NB4 (cell line): ENCODE measurements around the gene USP54.

Source experiments
- CTCF ChIP-seq: IDR thresholded peaks from one replicate; pipeline ENCODE4 v1.5.1; 2012; ENCODE audit warnings: low read depth, low read length
- MYC ChIP-seq: IDR thresholded peaks from 2 replicates; pipeline ENCODE4 v1.6.1; 2011; ENCODE audit warnings: low read depth, low read length
- POLR2A ChIP-seq: IDR thresholded peaks from 2 replicates; pipeline ENCODE4 v1.6.1; 2011; ENCODE audit warnings: mild to moderate bottlenecking; ENCODE audit not compliant: insufficient read length; ENCODE audit errors: extremely low read depth

- TF ChIP-seq CTCF = no peak
- no peak for TF ChIP-seq POLR2A
- TF ChIP-seq MYC = no peak
Observed at GRCh38 chr10:73517166-73517888, 73.8 kb downstream of the USP54 start.
